ENCODE data around the gene INPP5B.
"Not testable (repeated sequence)": the region's sequence is repeated elsewhere in the genome, so short reads cannot be mapped to it uniquely, and the experiment has no call there.

INPP5B gene

GRCh38 chr1:37910886-37911285, 36.0 kb downstream of the INPP5B start:
- not testable (repeated sequence) for H2BK12ac ChIP-seq (ENCODE audit: low read length); H3K4ac ChIP-seq (ENCODE audit: low read depth, low read length); H3K27me3 ChIP-seq (ENCODE audit: insufficient read depth, low read length); H2BK120ac ChIP-seq (ENCODE audit: insufficient read depth, low read length, poor library complexity); H3K14ac ChIP-seq (ENCODE audit: low read length); H3K79me2 ChIP-seq (ENCODE audit: control insufficient read depth, insufficient read depth, low read length, poor library complexity); H3K36me3 ChIP-seq (ENCODE audit: control insufficient read depth in 1 of 2, insufficient read depth in 2 of 2, low read length in 2 of 2); H4K91ac ChIP-seq (ENCODE audit: low read depth, low read length); H3K27ac ChIP-seq (ENCODE audit: low read depth, low read length); H3K79me1 ChIP-seq (ENCODE audit: low read length); H3K18ac ChIP-seq (ENCODE audit: low read length); H3K9me3 ChIP-seq (ENCODE audit: insufficient read depth, low read depth, low read length); H4K8ac ChIP-seq (ENCODE audit: low read depth, low read length); DNase-seq; H3K9ac ChIP-seq (ENCODE audit: low read length); H3K4me2 ChIP-seq (ENCODE audit: low read length); H2BK5ac ChIP-seq (ENCODE audit: low read depth, low read length, poor library complexity); H2AK5ac ChIP-seq (ENCODE audit: low read length); H3K4me1 ChIP-seq (ENCODE audit: control insufficient read depth in 1 of 2, insufficient read depth in 2 of 2, low read length in 2 of 2); H2AFZ ChIP-seq (ENCODE audit: insufficient read depth, low read length, poor library complexity); H3K23ac ChIP-seq (ENCODE audit: low read length); H4K12ac ChIP-seq (ENCODE audit: low read depth, low read length); H3K4me3 ChIP-seq (ENCODE audit: low read depth, low read length)
- WGBS (ENCODE audit: extremely low coverage, insufficient coverage, insufficient read length) = no CpG with 5 or more reads among the region's 8 CpGs

DNA sequence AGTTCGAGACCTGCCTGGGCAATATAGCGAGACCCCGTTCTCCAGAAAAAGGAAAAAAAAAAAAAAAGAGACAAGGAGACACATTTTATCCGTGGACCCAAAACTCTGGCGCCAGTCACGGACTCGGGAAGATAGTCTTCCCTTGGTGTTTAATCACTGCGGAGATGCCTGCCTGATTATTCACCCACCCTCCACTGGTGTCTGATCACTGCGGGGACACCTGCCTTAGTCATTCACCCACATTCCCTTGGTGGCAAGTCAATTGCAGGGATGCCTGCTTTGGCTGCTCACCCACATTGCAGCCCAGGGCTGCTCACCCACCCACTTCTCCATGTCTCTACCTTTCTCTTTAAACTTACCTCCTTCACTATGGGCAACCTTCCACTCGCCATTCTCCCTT, 38.3 kb downstream of the INPP5B start:
- H2BK120ac ChIP-seq (ENCODE audit: insufficient read depth, low read length, poor library complexity); H3K27me3 ChIP-seq (ENCODE audit: insufficient read depth, low read length); H3K18ac ChIP-seq (ENCODE audit: low read length); H3K9ac ChIP-seq (ENCODE audit: low read length); H2AFZ ChIP-seq (ENCODE audit: insufficient read depth, low read length, poor library complexity); H3K79me2 ChIP-seq (ENCODE audit: control insufficient read depth, insufficient read depth, low read length, poor library complexity); H3K27ac ChIP-seq (ENCODE audit: low read depth, low read length); H3K4me3 ChIP-seq (ENCODE audit: low read depth, low read length); H3K36me3 ChIP-seq (ENCODE audit: control insufficient read depth in 1 of 2, insufficient read depth in 2 of 2, low read length in 2 of 2); H4K8ac ChIP-seq (ENCODE audit: low read depth, low read length); H3K4me2 ChIP-seq (ENCODE audit: low read length); H3K79me1 ChIP-seq (ENCODE audit: low read length); H4K91ac ChIP-seq (ENCODE audit: low read depth, low read length); H3K4me1 ChIP-seq (ENCODE audit: control insufficient read depth in 1 of 2, insufficient read depth in 2 of 2, low read length in 2 of 2); H3K23ac ChIP-seq (ENCODE audit: low read length); H4K12ac ChIP-seq (ENCODE audit: low read depth, low read length); H2AK5ac ChIP-seq (ENCODE audit: low read length); H3K14ac ChIP-seq (ENCODE audit: low read length); H3K4ac ChIP-seq (ENCODE audit: low read depth, low read length); H2BK12ac ChIP-seq (ENCODE audit: low read length); H3K9me3 ChIP-seq (ENCODE audit: insufficient read depth, low read depth, low read length); H2BK5ac ChIP-seq (ENCODE audit: low read depth, low read length, poor library complexity): not testable (repeated sequence)
- peak in 1 of 2 donors; percentile 36 for DNase-seq
- WGBS (ENCODE audit: extremely low coverage, insufficient coverage, insufficient read length) = no CpG with 5 or more reads among the region's 10 CpGs

DNA sequence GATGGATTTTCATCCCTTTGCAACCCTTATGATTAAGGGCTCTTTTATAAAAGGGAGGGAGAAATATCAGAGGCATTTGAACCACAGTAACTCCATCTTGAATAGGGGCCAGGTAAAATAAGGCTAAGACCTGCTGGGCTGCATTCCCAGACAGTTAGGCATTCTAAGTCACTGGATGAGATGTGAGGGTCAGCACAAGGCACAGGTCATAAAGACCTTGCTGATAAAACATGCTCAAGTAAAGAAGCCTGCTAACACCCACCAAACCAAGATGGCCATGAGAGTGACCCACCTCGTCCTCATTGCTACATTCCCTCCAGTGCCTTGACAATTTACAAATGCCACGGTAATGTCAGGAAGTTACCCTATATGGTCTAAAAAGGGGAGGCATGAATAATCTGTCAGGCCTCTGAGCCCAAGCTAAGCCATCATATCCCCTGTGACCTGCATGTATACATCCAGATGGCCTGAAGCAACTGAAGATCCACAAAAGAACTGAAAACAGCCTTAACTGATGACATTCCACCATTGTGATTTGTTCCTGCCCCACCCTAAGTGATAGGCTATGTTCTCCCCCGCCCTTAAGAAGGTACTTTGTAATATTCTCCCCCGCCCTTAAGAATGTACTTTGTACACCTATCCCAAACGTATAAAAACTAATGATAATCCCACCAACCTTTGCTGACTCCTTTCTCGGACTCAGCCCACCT, 39.3 kb downstream of the INPP5B start:
- not testable (repeated sequence) for H3K9me3 ChIP-seq (ENCODE audit: insufficient read depth, low read depth, low read length); H3K4me1 ChIP-seq (ENCODE audit: control insufficient read depth in 1 of 2, insufficient read depth in 2 of 2, low read length in 2 of 2); H3K14ac ChIP-seq (ENCODE audit: low read length); H3K27ac ChIP-seq (ENCODE audit: low read depth, low read length); H4K8ac ChIP-seq (ENCODE audit: low read depth, low read length); H3K36me3 ChIP-seq (ENCODE audit: control insufficient read depth in 1 of 2, insufficient read depth in 2 of 2, low read length in 2 of 2); H3K79me1 ChIP-seq (ENCODE audit: low read length); H2BK5ac ChIP-seq (ENCODE audit: low read depth, low read length, poor library complexity); H3K4me3 ChIP-seq (ENCODE audit: low read depth, low read length); H2AK5ac ChIP-seq (ENCODE audit: low read length); H3K18ac ChIP-seq (ENCODE audit: low read length); H3K4ac ChIP-seq (ENCODE audit: low read depth, low read length); H2BK12ac ChIP-seq (ENCODE audit: low read length); H4K12ac ChIP-seq (ENCODE audit: low read depth, low read length); H3K9ac ChIP-seq (ENCODE audit: low read length); H3K23ac ChIP-seq (ENCODE audit: low read length); H3K27me3 ChIP-seq (ENCODE audit: insufficient read depth, low read length); H2AFZ ChIP-seq (ENCODE audit: insufficient read depth, low read length, poor library complexity); H3K79me2 ChIP-seq (ENCODE audit: control insufficient read depth, insufficient read depth, low read length, poor library complexity)
- WGBS (ENCODE audit: extremely low coverage, insufficient coverage, insufficient read length) = no CpG with 5 or more reads among the region's 6 CpGs
- Histone ChIP-seq H4K91ac (ENCODE audit: low read depth, low read length) (peak overlapping the region; percentile 66), H3K4me2 (ENCODE audit: low read length) (peak overlapping the region; percentile 27), H2BK120ac (ENCODE audit: insufficient read depth, low read length, poor library complexity) (peak overlapping the region; percentile 18)
- DNase-seq = peak; percentile 91 to 92

- not testable (repeated sequence) for H4K12ac ChIP-seq (ENCODE audit: low read depth, low read length); H3K79me2 ChIP-seq (ENCODE audit: control insufficient read depth, insufficient read depth, low read length, poor library complexity); H3K79me1 ChIP-seq (ENCODE audit: low read length); H2AK5ac ChIP-seq (ENCODE audit: low read length); H3K9ac ChIP-seq (ENCODE audit: low read length); H3K27ac ChIP-seq (ENCODE audit: low read depth, low read length); H3K4me2 ChIP-seq (ENCODE audit: low read length); H3K14ac ChIP-seq (ENCODE audit: low read length); H2BK12ac ChIP-seq (ENCODE audit: low read length); H3K36me3 ChIP-seq (ENCODE audit: control insufficient read depth in 1 of 2, insufficient read depth in 2 of 2, low read length in 2 of 2); H3K4ac ChIP-seq (ENCODE audit: low read depth, low read length); H4K8ac ChIP-seq (ENCODE audit: low read depth, low read length); H3K18ac ChIP-seq (ENCODE audit: low read length); H3K4me1 ChIP-seq (ENCODE audit: control insufficient read depth in 1 of 2, insufficient read depth in 2 of 2, low read length in 2 of 2); H3K23ac ChIP-seq (ENCODE audit: low read length); H2AFZ ChIP-seq (ENCODE audit: insufficient read depth, low read length, poor library complexity); H3K27me3 ChIP-seq (ENCODE audit: insufficient read depth, low read length); H3K4me3 ChIP-seq (ENCODE audit: low read depth, low read length); H4K91ac ChIP-seq (ENCODE audit: low read depth, low read length); H2BK5ac ChIP-seq (ENCODE audit: low read depth, low read length, poor library complexity); H3K9me3 ChIP-seq (ENCODE audit: insufficient read depth, low read depth, low read length)
- no CpG with 5 or more reads among the region's 3 CpGs for WGBS (ENCODE audit: extremely low coverage, insufficient coverage, insufficient read length)
- DNase-seq = peak; percentile 73 to 74
- peak overlapping the region; percentile 20 for H2BK120ac ChIP-seq (ENCODE audit: insufficient read depth, low read length, poor library complexity)
These were observed 40.3 kb downstream of the INPP5B start for GRCh38 chr1:37906591-37906990.

All from trophoblast cell (in vitro differentiated cells and primary cell).